Panc1 (cell line): Measurements from ENCODE around the gene CD300A. TPM values are rescaled to one million over a fixed set of nuclear protein-coding genes. Genes with fewer than 3 reads are reported as not detected.

Experiments
- ATAC-seq: fragments of 200-7000 bp; cut with Tn5 transposase; 2 replicates; pipeline ENCODE4 v1.9.1; 2020; ENCODE audit warnings: mild to moderate bottlenecking, moderate library complexity
- BruUV-seq: library from RNA; stranded (reverse); fragments of 400-500 nt; replicated peaks from 2 replicates; lab custom pipeline; 2021; lab: Mats Ljungman, UMichigan
- CTCF ChIA-PET: fragments of 300-600 bp; sonication (Branson Sonifier 250); formaldehyde crosslinking; loops from one replicate; lab custom pipeline; 2022; ENCODE audit warnings: antibody characterized with exemption; lab: Charles Lee
- POLR2A ChIA-PET: fragments of 300-600 bp; sonication (Branson Sonifier 250); formaldehyde crosslinking; loops from one replicate; lab custom pipeline; 2022; ENCODE audit warnings: antibody characterized with exemption; lab: Charles Lee
- DNase-seq: peaks from one replicate; pipeline ENCODE4 v3.0.0-alpha.2; 2010; ENCODE audit warnings: low read depth, low spot score
- H3K27ac ChIP-seq: 2 replicates; pipeline ENCODE4 v1.5.1; 2011; ENCODE audit warnings: mild to moderate bottlenecking, low read length, inconsistent platforms
- H3K27me3 ChIP-seq: fragments of 200-500 bp; sonication (Bioruptor generic); 2 replicates; pipeline ENCODE4 v1.6.0; 2014; ENCODE audit warnings: low read length, inconsistent platforms; ENCODE audit not compliant: control insufficient read depth, insufficient read depth
- H3K36me3 ChIP-seq: fragments of 200-500 bp; sonication (Bioruptor generic); 2 replicates; pipeline ENCODE4 v1.5.1; 2014; ENCODE audit warnings: inconsistent platforms, mild to moderate bottlenecking, low read length, moderate library complexity; ENCODE audit not compliant: control insufficient read depth, insufficient read depth
- H3K4me1 ChIP-seq: 2 replicates; pipeline ENCODE4 v1.5.1; 2011; ENCODE audit warnings: inconsistent platforms, mild to moderate bottlenecking, low read length, moderate library complexity; ENCODE audit not compliant: control insufficient read depth, insufficient read depth
- H3K4me3 ChIP-seq, 2 experiments: 2 replicates each; pipeline ENCODE4 v1.5.1; 2011 to 2012; ENCODE audit warnings: low read depth in 2 of 2, low read length in 2 of 2, mild to moderate bottlenecking in 2 of 2, inconsistent platforms in 1 of 2, moderate library complexity in 1 of 2
- H3K9me3 ChIP-seq: fragments of 200-500 bp; sonication (Bioruptor generic); 2 replicates; pipeline ENCODE4 v1.5.1; 2014; ENCODE audit warnings: low read depth, mild to moderate bottlenecking, inconsistent platforms, low read length, moderate library complexity; ENCODE audit not compliant: control insufficient read depth, insufficient read depth
- CTCF ChIP-seq: fragments of 450-650 bp; IDR thresholded peaks from 2 replicates; pipeline ENCODE4 v1.5.1; 2017; ENCODE audit warnings: mild to moderate bottlenecking
- POLR2AphosphoS5 ChIP-seq: IDR thresholded peaks from 2 replicates; pipeline ENCODE4 v1.6.1; 2012; ENCODE audit warnings: mild to moderate bottlenecking, low read depth, low read length, moderate library complexity
- REST ChIP-seq, 2 experiments: IDR thresholded peaks; 2 replicates each; pipeline ENCODE4 v1.6.1; 2011 to 2012; ENCODE audit warnings: low read depth in 2 of 2, control low read depth in 1 of 2, low read length in 1 of 2, mild to moderate bottlenecking in 1 of 2, moderate library complexity in 1 of 2; ENCODE audit not compliant: insufficient read depth in 1 of 2
- SIN3A ChIP-seq: IDR thresholded peaks from 2 replicates; pipeline ENCODE4 v1.6.1; 2012; ENCODE audit warnings: low read depth, mild to moderate bottlenecking, low read length, moderate library complexity, borderline replicate concordance; ENCODE audit not compliant: insufficient read depth
- TCF7L2 ChIP-seq: IDR thresholded peaks from 2 replicates; pipeline ENCODE4 v1.6.1; 2011; ENCODE audit warnings: mild to moderate bottlenecking, low read depth, low read length, inconsistent platforms
- in situ Hi-C: cut with HindIII; loops from 2 replicates; pipeline ENCODE4 v1.10.0; 2016; ENCODE audit warnings: low sequenced_read_pairs, low pct_unique_long_range_greater_than_20kb
- intact Hi-C: fragments of 100-400 bp; cut with micrococcal nuclease; formaldehyde crosslinking; loops from one replicate; pipeline ENCODE4 v1.10.0; 2022; ENCODE audit not compliant: unreplicated experiment
- total RNA-seq: library from RNA; stranded (reverse); gene quantifications from one replicate; pipeline ENCODE4 v1.2.1, GENCODE V29; 2021; ENCODE audit not compliant: unreplicated experiment

Gene CD300A
- total RNA-seq, 1 experiment from 2014 or later = 0.21 TPM

- no peak for ATAC-seq
- CTCF ChIA-PET = interaction anchor here (0.5 to 0.7 kb wide), 2 partner anchors 114 to 1039 kb away, joined by 3 to 4 read pairs; no protein-coding TSS in a partner anchor
- no peaks in the 10 kb centered on the region for H3K4me1 ChIP-seq
- TF ChIP-seq SIN3A = no peak
- TF ChIP-seq TCF7L2 = no peak
- TF ChIP-seq CTCF = no peak
- TF ChIP-seq REST (IDR thresholded peaks at IDR 0.05; ENCODE audit: insufficient read depth in 1 of 2, low read depth in 2 of 2, low read length in 1 of 2) = no peak
- no peak for TF ChIP-seq POLR2AphosphoS5
- intact Hi-C loops = no loop called here
- DNase-seq = no peak
- no peaks in the 10 kb centered on the region for H3K36me3 ChIP-seq
- H3K27ac ChIP-seq = no peak overlapping the region
- H3K4me3 ChIP-seq = no peak overlapping the region
- no TSS peak for BruUV-seq
- 0 out of 2 replicates have a peak, but pooled peaks cover 2% of the 10 kb centered on the region for H3K27me3 ChIP-seq
- POLR2A ChIA-PET = no interaction called here
- H3K9me3 ChIP-seq = no peaks in the 10 kb centered on the region
- in situ Hi-C loops = no loop called here
These were observed 6.2 kb upstream of the CD300A start for GRCh38 chr17:74460241-74460640.

DNA sequence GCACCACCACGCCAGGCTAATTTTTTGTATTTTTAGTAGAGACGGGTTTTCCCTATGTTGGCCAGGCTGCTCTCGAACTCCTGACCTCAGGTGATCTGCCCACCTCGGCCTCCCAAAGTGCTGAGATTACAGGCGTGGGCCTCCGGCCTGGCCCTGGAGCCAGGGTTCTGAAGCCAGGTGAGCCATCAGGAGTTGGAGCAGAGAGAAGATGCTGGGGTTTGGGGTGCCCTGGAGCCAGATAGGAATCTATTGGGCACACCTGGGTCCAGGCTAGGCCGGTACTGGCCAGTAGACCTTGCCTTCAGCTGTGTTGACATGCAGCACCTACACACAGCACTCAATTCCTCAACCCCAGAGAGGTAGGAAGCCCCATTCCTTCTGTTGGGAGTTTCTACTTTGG is 5.4 kb upstream of the CD300A start:
- no peaks in the 10 kb centered on the region for H3K36me3 ChIP-seq
- H3K27ac ChIP-seq = no peak overlapping the region
- ChIA-PET POLR2A (interaction anchor here (0.5 to 0.7 kb wide), 2 partner anchors 17 to 103 kb away, joined by 6 to 11 read pairs; no protein-coding TSS in a partner anchor), CTCF (interaction anchor here (0.6 to 0.7 kb wide), 2 partner anchors 83 to 93 kb away, joined by 3 to 6 read pairs; no protein-coding TSS in a partner anchor)
- 0 out of 2 replicates have a peak, but pooled peaks cover 2% of the 10 kb centered on the region for H3K27me3 ChIP-seq
- no TSS peak for BruUV-seq
- TF ChIP-seq CTCF (no peak), POLR2AphosphoS5 (no peak), REST (IDR thresholded peaks at IDR 0.05; ENCODE audit: insufficient read depth in 1 of 2, low read depth in 2 of 2, low read length in 1 of 2) (no peak), TCF7L2 (no peak), SIN3A (no peak)
- no peak for ATAC-seq
- intact Hi-C loops (no loop called here), in situ Hi-C loops (no loop called here)
- no peaks in the 10 kb centered on the region for H3K9me3 ChIP-seq
- no peaks in the 10 kb centered on the region for H3K4me1 ChIP-seq
- H3K4me3 ChIP-seq = no peak overlapping the region
- no peak for DNase-seq
